Cardiac fibroblast (primary cell): Measurements from ENCODE around the gene LMAN2L.

ENCODE experiments used
- DNase-seq, 2 donors: peaks; one replicate each; pipeline versions ENCODE4 v3.0.0 to v3.0.0-alpha.2; 2010; ENCODE audit warnings: low read depth in 2 of 2
- H3K4me3 ChIP-seq, 2 donors: replicated peaks in 1 of 2; 1 replicate in 1 of 2; 2 replicates in 1 of 2; pipeline ENCODE4 v1.5.1; 2011; ENCODE audit warnings: low read depth in 2 of 2, low read length in 2 of 2, mild to moderate bottlenecking in 2 of 2, moderate library complexity in 1 of 2
- TF ChIP-seq, protein P1 (sequence below): IDR thresholded peaks from one replicate; pipeline ENCODE4 v1.5.1; 2011; ENCODE audit warnings: low read depth, mild to moderate bottlenecking, low read length, inconsistent platforms

LMAN2L gene

GRCh38 chr2:96773922-96774321 lies 34.1 kb upstream of the LMAN2L start:
- DNase-seq = no peak
- H3K4me3 ChIP-seq = no peak overlapping the region
- TF ChIP-seq, protein P1, sequence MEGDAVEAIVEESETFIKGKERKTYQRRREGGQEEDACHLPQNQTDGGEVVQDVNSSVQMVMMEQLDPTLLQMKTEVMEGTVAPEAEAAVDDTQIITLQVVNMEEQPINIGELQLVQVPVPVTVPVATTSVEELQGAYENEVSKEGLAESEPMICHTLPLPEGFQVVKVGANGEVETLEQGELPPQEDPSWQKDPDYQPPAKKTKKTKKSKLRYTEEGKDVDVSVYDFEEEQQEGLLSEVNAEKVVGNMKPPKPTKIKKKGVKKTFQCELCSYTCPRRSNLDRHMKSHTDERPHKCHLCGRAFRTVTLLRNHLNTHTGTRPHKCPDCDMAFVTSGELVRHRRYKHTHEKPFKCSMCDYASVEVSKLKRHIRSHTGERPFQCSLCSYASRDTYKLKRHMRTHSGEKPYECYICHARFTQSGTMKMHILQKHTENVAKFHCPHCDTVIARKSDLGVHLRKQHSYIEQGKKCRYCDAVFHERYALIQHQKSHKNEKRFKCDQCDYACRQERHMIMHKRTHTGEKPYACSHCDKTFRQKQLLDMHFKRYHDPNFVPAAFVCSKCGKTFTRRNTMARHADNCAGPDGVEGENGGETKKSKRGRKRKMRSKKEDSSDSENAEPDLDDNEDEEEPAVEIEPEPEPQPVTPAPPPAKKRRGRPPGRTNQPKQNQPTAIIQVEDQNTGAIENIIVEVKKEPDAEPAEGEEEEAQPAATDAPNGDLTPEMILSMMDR = no peak

DNA sequence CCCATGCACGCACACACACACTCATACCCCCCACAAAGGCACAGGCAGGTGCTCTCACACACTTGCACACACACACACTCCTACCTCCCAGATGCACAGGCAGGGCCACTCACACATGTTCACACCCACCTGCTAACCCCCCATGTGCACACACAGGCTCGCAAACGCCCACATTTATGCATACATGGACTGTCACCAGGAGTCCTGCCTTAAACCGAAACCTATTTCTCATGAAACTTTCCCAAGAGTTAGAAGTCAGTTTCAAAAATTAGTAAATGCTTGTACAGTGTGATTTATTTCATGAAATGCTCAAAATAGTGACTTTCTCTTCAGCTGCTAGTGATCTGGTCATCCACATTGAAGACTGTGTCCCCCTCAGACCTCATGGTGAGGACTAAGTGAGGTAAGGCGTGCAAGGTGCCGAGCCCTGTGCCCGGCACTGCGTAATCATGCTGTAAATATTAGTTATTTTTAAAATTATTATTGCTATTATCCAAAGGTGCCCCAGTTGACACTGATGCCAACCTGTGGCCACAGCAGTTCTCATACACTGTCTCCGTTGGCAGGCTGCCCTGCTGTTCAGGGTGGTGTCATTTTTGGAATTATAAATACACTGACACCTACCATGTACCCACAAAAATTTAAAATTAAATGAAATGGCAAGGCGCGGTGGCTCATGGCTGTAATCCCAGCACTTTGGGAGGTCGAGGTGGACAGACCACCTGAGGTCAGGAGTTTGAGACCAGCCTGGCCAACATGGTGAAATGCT lies 33.2 kb upstream of the LMAN2L start:
- no peak for DNase-seq
- TF ChIP-seq, protein P1 = no peak
- no peak overlapping the region for H3K4me3 ChIP-seq

GRCh38 chr2:96771796-96772618 lies 32.1 kb upstream of the LMAN2L start:
- no peak overlapping the region for H3K4me3 ChIP-seq
- DNase-seq = no peak
- TF ChIP-seq, protein P1 = no peak

DNA sequence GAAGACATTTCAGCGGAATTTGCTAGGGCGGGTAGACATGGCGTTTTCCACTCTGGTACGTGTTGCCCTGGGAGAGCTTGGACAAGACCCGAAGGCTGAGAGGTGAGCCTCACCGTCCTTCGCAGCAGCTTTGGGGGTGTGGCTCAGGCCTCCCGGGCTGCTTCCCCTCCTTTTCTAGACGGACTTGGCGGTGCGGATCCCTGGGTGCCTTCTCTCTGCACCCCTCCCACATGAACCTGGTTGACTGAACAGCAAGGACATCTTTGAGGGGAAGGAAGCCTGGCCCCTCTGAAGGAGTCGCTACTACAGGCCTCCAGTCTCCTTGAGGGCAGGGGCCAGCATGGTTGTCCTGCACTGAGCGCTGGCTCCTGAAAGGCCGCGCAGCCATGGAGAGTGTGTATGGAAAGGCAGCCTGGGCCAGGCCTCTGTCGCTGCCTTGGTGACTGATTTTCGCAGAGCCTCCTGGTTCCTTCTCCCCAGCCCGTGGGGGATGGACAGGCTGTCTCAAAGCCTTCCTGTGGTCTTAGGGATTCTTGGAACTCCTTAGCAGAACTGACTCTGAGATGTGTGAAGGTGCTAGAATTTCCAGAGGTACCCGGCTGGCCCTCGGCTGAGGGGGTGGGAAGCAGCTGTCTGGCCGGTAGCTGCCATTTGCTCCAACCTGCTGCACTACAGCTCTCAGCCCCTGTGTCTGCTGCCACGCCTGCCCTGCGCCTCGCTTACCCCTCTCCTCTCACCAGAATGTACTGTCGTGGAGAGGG lies 30.8 kb upstream of the LMAN2L start:
- no peak for DNase-seq
- TF ChIP-seq, protein P1 = no peak
- H3K4me3 ChIP-seq = no peak overlapping the region

DNA sequence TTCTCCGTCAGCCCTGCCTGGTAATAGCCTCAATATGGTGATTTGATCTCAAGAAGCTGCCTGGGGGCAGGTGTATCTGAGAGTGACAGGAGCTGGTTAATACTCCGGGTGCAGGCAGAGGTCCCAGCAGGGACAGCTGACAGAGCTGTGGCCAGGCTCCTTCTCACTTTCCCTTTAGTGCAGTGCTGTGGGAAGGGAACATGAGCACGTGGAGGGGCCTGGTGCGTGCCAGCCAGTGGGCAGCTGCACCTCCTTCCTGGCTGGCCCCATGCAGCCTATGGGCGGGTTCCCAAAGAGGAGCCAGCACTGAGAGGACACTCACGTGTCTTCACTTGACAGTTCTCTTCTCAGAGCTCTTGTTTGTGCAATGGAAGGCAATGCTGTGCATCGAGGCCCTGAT lies 29.9 kb upstream of the LMAN2L start:
- no peak overlapping the region for H3K4me3 ChIP-seq
- no peak for DNase-seq
- TF ChIP-seq, protein P1 = no peak

- TF ChIP-seq, protein P1 = no peak
- no peak overlapping the region for H3K4me3 ChIP-seq
- no peak for DNase-seq
Observed at GRCh38 chr2:96768083-96768561, 28.3 kb upstream of the LMAN2L start.
